ENCODE data around the gene CRELD2. TPM values are rescaled to one million over a fixed set of nuclear protein-coding genes. Genes with fewer than 3 reads are reported as not detected.

Gene CRELD2
- total and polyA plus RNA-seq, 2 of the 13 experiments (the other 11 are each of a cell fraction or from before 2014, with no cell fraction given) = 17.2 to 44.7 TPM

DNA sequence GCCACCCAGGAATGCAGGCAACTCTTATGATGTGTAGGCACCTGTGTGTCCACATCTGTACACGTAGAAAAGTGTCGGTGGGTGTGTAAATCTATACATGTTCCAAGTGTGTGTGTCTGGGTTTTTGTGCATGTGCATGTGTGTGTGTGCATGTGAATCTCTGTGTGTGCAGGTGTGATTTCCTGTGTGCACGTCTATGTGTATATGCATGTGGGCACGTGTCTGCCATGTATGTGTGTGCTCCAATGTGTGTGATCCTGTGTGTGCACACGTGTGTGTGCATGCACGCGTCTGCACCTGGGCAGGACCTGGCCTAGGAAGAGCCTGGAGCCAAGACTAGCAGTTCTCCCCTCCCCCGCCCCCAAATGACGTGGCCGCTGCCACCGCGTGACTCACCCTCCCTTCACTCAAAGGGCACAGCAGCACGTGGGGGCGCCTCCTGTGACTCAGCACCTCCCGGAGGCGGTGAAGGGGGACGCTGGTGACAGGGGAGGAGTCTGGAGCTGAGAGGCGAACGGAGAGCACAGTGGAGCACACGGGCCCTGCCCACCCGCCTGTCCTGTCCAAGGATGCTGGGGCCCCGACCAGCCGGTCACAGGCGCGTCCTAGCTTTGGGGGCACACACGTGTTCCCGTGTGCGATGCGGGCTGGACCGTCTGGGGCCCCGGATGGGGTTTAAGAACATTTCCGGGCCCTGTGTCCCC lies 52.2 kb downstream of the CRELD2 start (continued):
- TF ChIP-seq, protein P1, sequence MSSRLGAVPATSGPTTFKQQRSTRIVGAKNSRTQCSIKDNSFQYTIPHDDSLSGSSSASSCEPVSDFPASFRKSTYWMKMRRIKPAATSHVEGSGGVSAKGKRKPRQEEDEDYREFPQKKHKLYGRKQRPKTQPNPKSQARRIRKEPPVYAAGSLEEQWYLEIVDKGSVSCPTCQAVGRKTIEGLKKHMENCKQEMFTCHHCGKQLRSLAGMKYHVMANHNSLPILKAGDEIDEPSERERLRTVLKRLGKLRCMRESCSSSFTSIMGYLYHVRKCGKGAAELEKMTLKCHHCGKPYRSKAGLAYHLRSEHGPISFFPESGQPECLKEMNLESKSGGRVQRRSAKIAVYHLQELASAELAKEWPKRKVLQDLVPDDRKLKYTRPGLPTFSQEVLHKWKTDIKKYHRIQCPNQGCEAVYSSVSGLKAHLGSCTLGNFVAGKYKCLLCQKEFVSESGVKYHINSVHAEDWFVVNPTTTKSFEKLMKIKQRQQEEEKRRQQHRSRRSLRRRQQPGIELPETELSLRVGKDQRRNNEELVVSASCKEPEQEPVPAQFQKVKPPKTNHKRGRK (CRISPR knock-in tag; IDR thresholded peaks at IDR 0.05) = no peak
- no peak for TF ChIP-seq HNRNPUL1 (IDR thresholded peaks at IDR 0.05; ENCODE audit: low read depth, low read length)
- peak; percentile 76 for TF ChIP-seq MAFF (IDR thresholded peaks at IDR 0.05; ENCODE audit: low read depth, low read length)
- TF ChIP-seq, protein P2, sequence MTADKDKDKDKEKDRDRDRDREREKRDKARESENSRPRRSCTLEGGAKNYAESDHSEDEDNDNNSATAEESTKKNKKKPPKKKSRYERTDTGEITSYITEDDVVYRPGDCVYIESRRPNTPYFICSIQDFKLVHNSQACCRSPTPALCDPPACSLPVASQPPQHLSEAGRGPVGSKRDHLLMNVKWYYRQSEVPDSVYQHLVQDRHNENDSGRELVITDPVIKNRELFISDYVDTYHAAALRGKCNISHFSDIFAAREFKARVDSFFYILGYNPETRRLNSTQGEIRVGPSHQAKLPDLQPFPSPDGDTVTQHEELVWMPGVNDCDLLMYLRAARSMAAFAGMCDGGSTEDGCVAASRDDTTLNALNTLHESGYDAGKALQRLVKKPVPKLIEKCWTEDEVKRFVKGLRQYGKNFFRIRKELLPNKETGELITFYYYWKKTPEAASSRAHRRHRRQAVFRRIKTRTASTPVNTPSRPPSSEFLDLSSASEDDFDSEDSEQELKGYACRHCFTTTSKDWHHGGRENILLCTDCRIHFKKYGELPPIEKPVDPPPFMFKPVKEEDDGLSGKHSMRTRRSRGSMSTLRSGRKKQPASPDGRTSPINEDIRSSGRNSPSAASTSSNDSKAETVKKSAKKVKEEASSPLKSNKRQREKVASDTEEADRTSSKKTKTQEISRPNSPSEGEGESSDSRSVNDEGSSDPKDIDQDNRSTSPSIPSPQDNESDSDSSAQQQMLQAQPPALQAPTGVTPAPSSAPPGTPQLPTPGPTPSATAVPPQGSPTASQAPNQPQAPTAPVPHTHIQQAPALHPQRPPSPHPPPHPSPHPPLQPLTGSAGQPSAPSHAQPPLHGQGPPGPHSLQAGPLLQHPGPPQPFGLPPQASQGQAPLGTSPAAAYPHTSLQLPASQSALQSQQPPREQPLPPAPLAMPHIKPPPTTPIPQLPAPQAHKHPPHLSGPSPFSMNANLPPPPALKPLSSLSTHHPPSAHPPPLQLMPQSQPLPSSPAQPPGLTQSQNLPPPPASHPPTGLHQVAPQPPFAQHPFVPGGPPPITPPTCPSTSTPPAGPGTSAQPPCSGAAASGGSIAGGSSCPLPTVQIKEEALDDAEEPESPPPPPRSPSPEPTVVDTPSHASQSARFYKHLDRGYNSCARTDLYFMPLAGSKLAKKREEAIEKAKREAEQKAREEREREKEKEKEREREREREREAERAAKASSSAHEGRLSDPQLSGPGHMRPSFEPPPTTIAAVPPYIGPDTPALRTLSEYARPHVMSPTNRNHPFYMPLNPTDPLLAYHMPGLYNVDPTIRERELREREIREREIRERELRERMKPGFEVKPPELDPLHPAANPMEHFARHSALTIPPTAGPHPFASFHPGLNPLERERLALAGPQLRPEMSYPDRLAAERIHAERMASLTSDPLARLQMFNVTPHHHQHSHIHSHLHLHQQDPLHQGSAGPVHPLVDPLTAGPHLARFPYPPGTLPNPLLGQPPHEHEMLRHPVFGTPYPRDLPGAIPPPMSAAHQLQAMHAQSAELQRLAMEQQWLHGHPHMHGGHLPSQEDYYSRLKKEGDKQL (CRISPR knock-in tag; IDR thresholded peaks at IDR 0.05; ENCODE audit: low read depth) = peak; percentile 55; the same call in 1 of the 2 replicates
- TF ChIP-seq, protein P3, sequence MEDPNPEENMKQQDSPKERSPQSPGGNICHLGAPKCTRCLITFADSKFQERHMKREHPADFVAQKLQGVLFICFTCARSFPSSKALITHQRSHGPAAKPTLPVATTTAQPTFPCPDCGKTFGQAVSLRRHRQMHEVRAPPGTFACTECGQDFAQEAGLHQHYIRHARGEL (CRISPR knock-in tag; IDR thresholded peaks at IDR 0.05) = no peak
- TF ChIP-seq, protein P4, sequence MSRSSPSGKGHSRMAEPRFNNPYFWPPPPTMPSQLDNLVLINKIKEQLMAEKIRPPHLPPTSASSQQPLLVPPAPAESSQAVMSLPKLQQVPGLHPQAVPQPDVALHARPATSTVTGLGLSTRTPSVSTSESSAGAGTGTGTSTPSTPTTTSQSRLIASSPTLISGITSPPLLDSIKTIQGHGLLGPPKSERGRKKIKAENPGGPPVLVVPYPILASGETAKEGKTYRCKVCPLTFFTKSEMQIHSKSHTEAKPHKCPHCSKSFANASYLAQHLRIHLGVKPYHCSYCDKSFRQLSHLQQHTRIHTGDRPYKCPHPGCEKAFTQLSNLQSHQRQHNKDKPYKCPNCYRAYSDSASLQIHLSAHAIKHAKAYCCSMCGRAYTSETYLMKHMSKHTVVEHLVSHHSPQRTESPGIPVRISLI (CRISPR knock-in tag; IDR thresholded peaks at IDR 0.05; ENCODE audit: borderline replicate concordance) = no peak
- TF ChIP-seq AHR (CRISPR knock-in tag; IDR thresholded peaks at IDR 0.05) = peak; percentile 79; the same call in 1 of the 2 replicates
- TF ChIP-seq NBN (conservative IDR thresholded peaks at IDR 0.05) = no peak
- TF ChIP-seq BRF2 (CRISPR knock-in tag; IDR thresholded peaks at IDR 0.05) = no peak
- no peak for TF ChIP-seq ZNF841 (CRISPR knock-in tag; IDR thresholded peaks at IDR 0.05; ENCODE audit: borderline replicate concordance)
- TF ChIP-seq TBX2 (CRISPR knock-in tag; IDR thresholded peaks at IDR 0.05; ENCODE audit: borderline replicate concordance) = peak; percentile 89
- no peak for TF ChIP-seq ZNF383 (CRISPR knock-in tag; IDR thresholded peaks at IDR 0.05; ENCODE audit: borderline replicate concordance)
- no peak for TF ChIP-seq PLRG1 (conservative IDR thresholded peaks at IDR 0.05)
- TF ChIP-seq BCLAF1 (IDR thresholded peaks at IDR 0.05) = no peak
- TF ChIP-seq MIER3 (CRISPR knock-in tag; IDR thresholded peaks at IDR 0.05; ENCODE audit: borderline replicate concordance) = peak; percentile 94
- TF ChIP-seq CHCHD3 (CRISPR knock-in tag; IDR thresholded peaks at IDR 0.05) = peak; percentile 80; the same call in 1 of the 2 replicates

Data from HepG2 (cell line).